Measurements from ENCODE around the gene LAMA2.
"Not testable (repeated sequence)": the region's sequence is repeated elsewhere in the genome, so short reads cannot be mapped to it uniquely, and the experiment has no call there.

The LAMA2 gene

DNA sequence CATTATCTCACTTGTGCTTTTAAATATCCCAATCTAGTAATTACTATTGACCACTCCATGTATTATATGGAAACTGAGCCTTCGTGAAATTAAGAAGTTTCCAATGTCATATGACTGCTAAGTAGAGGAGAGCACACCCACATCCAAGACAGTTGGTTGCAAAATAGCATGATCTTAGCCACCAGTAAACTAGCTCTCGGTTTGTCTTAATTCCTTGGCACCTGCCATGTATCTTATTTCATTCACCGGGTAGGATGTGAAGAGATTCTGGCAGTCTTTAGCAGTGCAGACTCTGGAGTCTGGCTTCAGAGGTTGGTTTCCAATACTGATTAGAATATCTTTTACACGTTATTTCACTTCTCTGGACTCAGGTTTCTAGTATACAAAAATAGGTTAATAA, 270.3 kb downstream of the LAMA2 start:
- Histone ChIP-seq H3K27ac (ENCODE audit: low read length) (no peak overlapping the region), H3K4me1 (ENCODE audit: low read length) (no peaks in the 10 kb centered on the region), H3K36me3 (replicated peaks; ENCODE audit: low read depth, low read length) (no peaks in the 10 kb centered on the region), H3K9me3 (ENCODE audit: insufficient read depth, low read length) (no peaks in the 10 kb centered on the region), H2AFZ (ENCODE audit: low read depth, low read length) (no peak overlapping the region), H3K4me3 (ENCODE audit: low read length) (no peak overlapping the region), H3K9ac (ENCODE audit: low read length) (no peak overlapping the region), H3K4me2 (ENCODE audit: low read length) (no peak overlapping the region), H3K79me2 (ENCODE audit: low read length) (no peaks in the 10 kb centered on the region), H4K20me1 (ENCODE audit: insufficient read depth, low read length) (no peaks in the 10 kb centered on the region), H3K27me3 (ENCODE audit: low read depth, low read length) (no peaks in the 10 kb centered on the region)
- no peak for TF ChIP-seq EZH2phosphoT487 (IDR thresholded peaks at IDR 0.05; ENCODE audit: low read depth)
- TF ChIP-seq, protein P1, sequence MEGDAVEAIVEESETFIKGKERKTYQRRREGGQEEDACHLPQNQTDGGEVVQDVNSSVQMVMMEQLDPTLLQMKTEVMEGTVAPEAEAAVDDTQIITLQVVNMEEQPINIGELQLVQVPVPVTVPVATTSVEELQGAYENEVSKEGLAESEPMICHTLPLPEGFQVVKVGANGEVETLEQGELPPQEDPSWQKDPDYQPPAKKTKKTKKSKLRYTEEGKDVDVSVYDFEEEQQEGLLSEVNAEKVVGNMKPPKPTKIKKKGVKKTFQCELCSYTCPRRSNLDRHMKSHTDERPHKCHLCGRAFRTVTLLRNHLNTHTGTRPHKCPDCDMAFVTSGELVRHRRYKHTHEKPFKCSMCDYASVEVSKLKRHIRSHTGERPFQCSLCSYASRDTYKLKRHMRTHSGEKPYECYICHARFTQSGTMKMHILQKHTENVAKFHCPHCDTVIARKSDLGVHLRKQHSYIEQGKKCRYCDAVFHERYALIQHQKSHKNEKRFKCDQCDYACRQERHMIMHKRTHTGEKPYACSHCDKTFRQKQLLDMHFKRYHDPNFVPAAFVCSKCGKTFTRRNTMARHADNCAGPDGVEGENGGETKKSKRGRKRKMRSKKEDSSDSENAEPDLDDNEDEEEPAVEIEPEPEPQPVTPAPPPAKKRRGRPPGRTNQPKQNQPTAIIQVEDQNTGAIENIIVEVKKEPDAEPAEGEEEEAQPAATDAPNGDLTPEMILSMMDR (IDR thresholded peaks at IDR 0.05; ENCODE audit: low read depth, low read length), result no peak

DNA sequence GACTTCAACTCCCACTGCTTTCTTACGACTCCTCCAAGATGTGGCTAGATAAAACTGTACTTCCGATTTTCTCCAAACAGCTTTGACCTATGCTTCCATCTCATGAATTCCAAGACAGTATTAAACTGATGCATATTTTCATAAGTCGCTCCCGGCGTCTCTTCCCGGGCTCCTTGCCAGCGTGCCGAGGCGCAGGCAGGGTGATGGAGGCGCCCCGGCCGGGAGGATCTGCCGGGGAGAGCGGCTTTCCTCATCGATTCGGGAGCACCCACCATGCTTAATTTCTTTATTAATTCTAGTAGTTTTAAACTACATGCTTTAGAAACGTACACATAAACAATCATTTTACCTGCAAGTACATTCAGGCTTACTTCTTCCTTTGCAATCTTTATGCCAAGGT, 276.3 kb downstream of the LAMA2 start:
- not testable (repeated sequence) for H3K9me3 ChIP-seq (ENCODE audit: insufficient read depth, low read length); H3K27me3 ChIP-seq (ENCODE audit: low read depth, low read length); H4K20me1 ChIP-seq (ENCODE audit: insufficient read depth, low read length); H2AFZ ChIP-seq (ENCODE audit: low read depth, low read length); H3K9ac ChIP-seq (ENCODE audit: low read length); H3K79me2 ChIP-seq (ENCODE audit: low read length); H3K4me3 ChIP-seq (ENCODE audit: low read length); H3K27ac ChIP-seq (ENCODE audit: low read length); H3K4me1 ChIP-seq (ENCODE audit: low read length); H3K4me2 ChIP-seq (ENCODE audit: low read length); H3K36me3 ChIP-seq (replicated peaks; ENCODE audit: low read depth, low read length)

GRCh38 chr6:129162605-129163004, 279.7 kb downstream of the LAMA2 start:
- H3K4me2 ChIP-seq (ENCODE audit: low read length), result no peak overlapping the region
- no peak overlapping the region for H3K27ac ChIP-seq (ENCODE audit: low read length)
- H2AFZ ChIP-seq (ENCODE audit: low read depth, low read length), result no peak overlapping the region
- H3K4me1 ChIP-seq (ENCODE audit: low read length), result no peaks in the 10 kb centered on the region
- H3K9ac ChIP-seq (ENCODE audit: low read length), result no peak overlapping the region
- no peak overlapping the region for H3K4me3 ChIP-seq (ENCODE audit: low read length)
- TF ChIP-seq, protein P1 (IDR thresholded peaks at IDR 0.05; ENCODE audit: low read depth, low read length), result no peak
- TF ChIP-seq EZH2phosphoT487 (IDR thresholded peaks at IDR 0.05; ENCODE audit: low read depth), result no peak
- no peaks in the 10 kb centered on the region for H3K79me2 ChIP-seq (ENCODE audit: low read length)
- H3K36me3 ChIP-seq (replicated peaks; ENCODE audit: low read depth, low read length), result no peaks in the 10 kb centered on the region
- no peaks in the 10 kb centered on the region for H3K27me3 ChIP-seq (ENCODE audit: low read depth, low read length)
- no peaks in the 10 kb centered on the region for H4K20me1 ChIP-seq (ENCODE audit: insufficient read depth, low read length)
- no peaks in the 10 kb centered on the region for H3K9me3 ChIP-seq (ENCODE audit: insufficient read depth, low read length)

DNA sequence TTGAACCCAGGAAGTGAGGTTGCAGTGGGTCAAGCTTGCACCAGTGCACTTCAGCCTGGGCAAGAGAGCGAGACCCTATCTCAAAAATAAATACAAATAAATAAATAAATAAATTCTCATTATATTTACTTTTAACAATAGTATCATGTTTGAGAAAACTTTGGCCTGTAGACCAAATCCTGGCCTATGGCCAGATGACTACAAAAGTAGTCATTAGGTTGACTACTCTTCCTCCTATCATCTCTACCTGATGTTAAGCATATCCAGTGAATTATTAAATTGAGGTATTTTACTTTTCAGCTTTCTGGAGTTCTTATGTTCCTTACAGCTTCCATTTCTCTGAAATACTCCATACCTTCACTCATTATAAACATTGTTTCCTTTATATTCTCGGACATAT, 280.6 kb downstream of the LAMA2 start:
- Histone ChIP-seq H3K27me3 (ENCODE audit: low read depth, low read length) (no peaks in the 10 kb centered on the region), H4K20me1 (ENCODE audit: insufficient read depth, low read length) (no peaks in the 10 kb centered on the region), H3K4me3 (ENCODE audit: low read length) (no peak overlapping the region), H3K79me2 (ENCODE audit: low read length) (no peaks in the 10 kb centered on the region), H3K4me2 (ENCODE audit: low read length) (no peak overlapping the region), H3K9ac (ENCODE audit: low read length) (no peak overlapping the region), H3K9me3 (ENCODE audit: insufficient read depth, low read length) (no peaks in the 10 kb centered on the region), H2AFZ (ENCODE audit: low read depth, low read length) (no peak overlapping the region), H3K4me1 (ENCODE audit: low read length) (no peaks in the 10 kb centered on the region), H3K36me3 (replicated peaks; ENCODE audit: low read depth, low read length) (no peaks in the 10 kb centered on the region), H3K27ac (ENCODE audit: low read length) (no peak overlapping the region)
- no peak for TF ChIP-seq EZH2phosphoT487 (IDR thresholded peaks at IDR 0.05; ENCODE audit: low read depth)
- TF ChIP-seq, protein P1 (IDR thresholded peaks at IDR 0.05; ENCODE audit: low read depth, low read length), result no peak

- Histone ChIP-seq H3K27me3 (ENCODE audit: low read depth, low read length) (no peaks in the 10 kb centered on the region), H3K27ac (ENCODE audit: low read length) (no peak overlapping the region), H2AFZ (ENCODE audit: low read depth, low read length) (no peak overlapping the region), H3K4me3 (ENCODE audit: low read length) (no peak overlapping the region), H3K9me3 (ENCODE audit: insufficient read depth, low read length) (no peaks in the 10 kb centered on the region), H3K4me1 (ENCODE audit: low read length) (no peaks in the 10 kb centered on the region), H3K9ac (ENCODE audit: low read length) (no peak overlapping the region), H3K4me2 (ENCODE audit: low read length) (no peak overlapping the region), H3K36me3 (replicated peaks; ENCODE audit: low read depth, low read length) (no peaks in the 10 kb centered on the region), H3K79me2 (ENCODE audit: low read length) (no peaks in the 10 kb centered on the region), H4K20me1 (ENCODE audit: insufficient read depth, low read length) (no peaks in the 10 kb centered on the region)
- TF ChIP-seq EZH2phosphoT487 (IDR thresholded peaks at IDR 0.05; ENCODE audit: low read depth), result no peak
- TF ChIP-seq, protein P1 (IDR thresholded peaks at IDR 0.05; ENCODE audit: low read depth, low read length), result no peak
Measured at GRCh38 chr6:129164032-129164431, 281.1 kb downstream of the LAMA2 start.

- H3K4me1 ChIP-seq (ENCODE audit: low read length); H3K9ac ChIP-seq (ENCODE audit: low read length): not testable (repeated sequence)
Measured at GRCh38 chr6:129172279-129172995, 289.5 kb downstream of the LAMA2 start.

More at GRCh38 chr6:129172279-129172995, 289.5 kb downstream of the LAMA2 start:
- not testable (repeated sequence) for H4K20me1 ChIP-seq (ENCODE audit: insufficient read depth, low read length); H3K36me3 ChIP-seq (replicated peaks; ENCODE audit: low read depth, low read length); H3K4me3 ChIP-seq (ENCODE audit: low read length); H3K27ac ChIP-seq (ENCODE audit: low read length); H3K27me3 ChIP-seq (ENCODE audit: low read depth, low read length); H3K79me2 ChIP-seq (ENCODE audit: low read length); H3K4me2 ChIP-seq (ENCODE audit: low read length); H2AFZ ChIP-seq (ENCODE audit: low read depth, low read length); H3K9me3 ChIP-seq (ENCODE audit: insufficient read depth, low read length)
